HEK293T (cell line): ENCODE data around the gene PFKFB2.

Experiments used
- BHLHE40 ChIP-seq: fragments of 450-650 bp; IDR thresholded peaks from 2 replicates; pipeline ENCODE4 v1.6.1; 2016; ENCODE audit warnings: mild to moderate bottlenecking, moderate library complexity, borderline replicate concordance
- FOXK2 ChIP-seq: fragments of 450-650 bp; IDR thresholded peaks from 2 replicates; pipeline ENCODE4 v1.6.1; 2016; ENCODE audit warnings: mild to moderate bottlenecking
- FOXM1 ChIP-seq: fragments of 450-650 bp; IDR thresholded peaks from 2 replicates; pipeline ENCODE4 v1.6.1; 2017; ENCODE audit warnings: mild to moderate bottlenecking, borderline replicate concordance
- SP1 ChIP-seq: fragments of 450-650 bp; IDR thresholded peaks from 2 replicates; pipeline ENCODE4 v1.6.1; 2017
- SUZ12 ChIP-seq: fragments of 450-650 bp; IDR thresholded peaks from 2 replicates; pipeline ENCODE4 v1.6.1; 2016; ENCODE audit warnings: mild to moderate bottlenecking
- ZNF384 ChIP-seq: fragments of 450-650 bp; IDR thresholded peaks from 2 replicates; pipeline ENCODE4 v1.6.1; 2016

- TF ChIP-seq SUZ12 (no peak), SP1 (no peak), FOXM1 (no peak), BHLHE40 (no peak), FOXK2 (no peak), ZNF384 (no peak)
These were observed 39.6 kb upstream of the PFKFB2 start for GRCh38 chr1:207013321-207014085.
